ENCODE data around the gene ZNF280C.

DNA sequence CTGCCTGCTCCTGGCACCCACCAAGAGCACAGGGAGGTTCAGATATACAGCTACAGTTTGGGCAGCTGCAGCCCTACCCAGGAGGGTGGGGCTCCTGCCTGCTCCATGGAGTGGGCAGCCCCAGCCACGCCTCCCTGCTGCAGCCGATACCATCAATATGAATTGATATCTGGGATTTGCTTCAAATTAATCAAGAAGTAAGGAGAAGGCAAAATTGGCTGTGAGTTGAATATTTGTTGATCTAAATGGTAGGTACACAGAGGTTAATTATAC, 31.2 kb upstream of the ZNF280C start:
- TF ChIP-seq, protein P1, sequence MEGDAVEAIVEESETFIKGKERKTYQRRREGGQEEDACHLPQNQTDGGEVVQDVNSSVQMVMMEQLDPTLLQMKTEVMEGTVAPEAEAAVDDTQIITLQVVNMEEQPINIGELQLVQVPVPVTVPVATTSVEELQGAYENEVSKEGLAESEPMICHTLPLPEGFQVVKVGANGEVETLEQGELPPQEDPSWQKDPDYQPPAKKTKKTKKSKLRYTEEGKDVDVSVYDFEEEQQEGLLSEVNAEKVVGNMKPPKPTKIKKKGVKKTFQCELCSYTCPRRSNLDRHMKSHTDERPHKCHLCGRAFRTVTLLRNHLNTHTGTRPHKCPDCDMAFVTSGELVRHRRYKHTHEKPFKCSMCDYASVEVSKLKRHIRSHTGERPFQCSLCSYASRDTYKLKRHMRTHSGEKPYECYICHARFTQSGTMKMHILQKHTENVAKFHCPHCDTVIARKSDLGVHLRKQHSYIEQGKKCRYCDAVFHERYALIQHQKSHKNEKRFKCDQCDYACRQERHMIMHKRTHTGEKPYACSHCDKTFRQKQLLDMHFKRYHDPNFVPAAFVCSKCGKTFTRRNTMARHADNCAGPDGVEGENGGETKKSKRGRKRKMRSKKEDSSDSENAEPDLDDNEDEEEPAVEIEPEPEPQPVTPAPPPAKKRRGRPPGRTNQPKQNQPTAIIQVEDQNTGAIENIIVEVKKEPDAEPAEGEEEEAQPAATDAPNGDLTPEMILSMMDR (conservative IDR thresholded peaks at IDR 0.05; ENCODE audit: low read depth, low read length): no peak
- TF ChIP-seq EZH2 (IDR thresholded peaks at IDR 0.05; ENCODE audit: low read length, unreplicated experiment): no peak
